ENCODE measurements around the gene SLC9B2.

SLC9B2 gene

DNA sequence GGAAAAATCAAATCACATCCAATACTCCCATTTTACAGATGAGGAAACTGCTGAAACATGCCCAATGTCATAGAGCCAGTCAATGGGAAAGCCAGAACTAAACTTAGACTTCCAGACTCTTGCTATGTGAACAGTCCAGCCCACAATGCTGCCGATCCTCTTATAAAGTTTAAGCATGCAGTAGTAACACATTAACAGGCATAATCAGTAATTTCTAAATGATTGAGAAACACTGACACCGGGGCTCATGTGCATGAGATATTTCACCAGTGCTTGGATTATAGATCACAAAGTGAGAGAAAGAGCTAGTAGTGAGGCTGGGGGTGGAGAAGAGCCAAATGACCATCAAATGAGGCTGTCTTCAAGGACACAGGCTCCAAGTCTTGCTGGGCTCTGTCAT, 20.6 kb upstream of the SLC9B2 start:
- TF ChIP-seq, protein P1, sequence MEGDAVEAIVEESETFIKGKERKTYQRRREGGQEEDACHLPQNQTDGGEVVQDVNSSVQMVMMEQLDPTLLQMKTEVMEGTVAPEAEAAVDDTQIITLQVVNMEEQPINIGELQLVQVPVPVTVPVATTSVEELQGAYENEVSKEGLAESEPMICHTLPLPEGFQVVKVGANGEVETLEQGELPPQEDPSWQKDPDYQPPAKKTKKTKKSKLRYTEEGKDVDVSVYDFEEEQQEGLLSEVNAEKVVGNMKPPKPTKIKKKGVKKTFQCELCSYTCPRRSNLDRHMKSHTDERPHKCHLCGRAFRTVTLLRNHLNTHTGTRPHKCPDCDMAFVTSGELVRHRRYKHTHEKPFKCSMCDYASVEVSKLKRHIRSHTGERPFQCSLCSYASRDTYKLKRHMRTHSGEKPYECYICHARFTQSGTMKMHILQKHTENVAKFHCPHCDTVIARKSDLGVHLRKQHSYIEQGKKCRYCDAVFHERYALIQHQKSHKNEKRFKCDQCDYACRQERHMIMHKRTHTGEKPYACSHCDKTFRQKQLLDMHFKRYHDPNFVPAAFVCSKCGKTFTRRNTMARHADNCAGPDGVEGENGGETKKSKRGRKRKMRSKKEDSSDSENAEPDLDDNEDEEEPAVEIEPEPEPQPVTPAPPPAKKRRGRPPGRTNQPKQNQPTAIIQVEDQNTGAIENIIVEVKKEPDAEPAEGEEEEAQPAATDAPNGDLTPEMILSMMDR (conservative IDR thresholded peaks at IDR 0.05; ENCODE audit: low read depth, low read length), result no peak
- no peak overlapping the region for H3K4me3 ChIP-seq (ENCODE audit: low read depth, low read length)
- no peak for DNase-seq (ENCODE audit: low read depth)

DNA sequence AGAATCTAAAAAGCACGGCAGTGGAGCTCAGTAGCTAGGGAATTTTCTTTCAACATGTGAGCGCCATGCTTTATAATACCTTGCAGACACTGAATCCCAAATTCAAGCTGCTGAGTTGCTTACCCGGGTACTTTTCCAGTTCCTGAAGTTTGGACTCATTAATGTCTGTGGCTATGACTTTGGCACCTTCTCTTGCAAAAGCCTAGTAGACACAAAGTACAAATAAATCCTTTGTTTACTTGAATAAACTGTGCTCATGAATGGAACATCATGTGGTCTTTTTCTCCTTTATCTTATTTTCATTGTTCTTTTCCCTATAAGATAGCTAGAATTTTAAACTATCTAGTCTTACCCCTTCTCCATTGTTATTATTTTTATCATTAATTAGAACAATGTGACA, 18.5 kb upstream of the SLC9B2 start:
- H3K4me3 ChIP-seq (ENCODE audit: low read depth, low read length), result no peak overlapping the region
- no peak for DNase-seq (ENCODE audit: low read depth)
- TF ChIP-seq, protein P1 (conservative IDR thresholded peaks at IDR 0.05; ENCODE audit: low read depth, low read length), result no peak

DNA sequence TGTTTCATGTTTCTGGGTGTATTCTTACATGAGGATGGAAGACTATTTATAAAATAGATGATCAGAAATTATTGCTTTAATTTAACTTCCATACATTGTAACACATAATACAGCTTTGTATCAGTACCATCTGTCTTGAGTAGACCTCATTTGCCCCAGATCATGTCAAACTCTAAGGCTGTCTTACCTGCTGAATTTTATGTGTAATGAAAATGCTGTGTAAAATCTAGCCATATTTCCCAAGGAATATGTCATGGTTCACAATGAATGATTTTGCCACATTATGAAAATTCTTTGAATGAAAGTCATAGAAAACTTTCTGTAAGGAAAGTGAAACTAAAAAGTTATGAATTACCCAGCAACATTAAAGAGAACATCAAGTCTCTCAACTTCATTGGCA, 15.7 kb upstream of the SLC9B2 start:
- no peak overlapping the region for H3K4me3 ChIP-seq (ENCODE audit: low read depth, low read length)
- DNase-seq (ENCODE audit: low read depth), result peak; percentile 22
- TF ChIP-seq, protein P1 (conservative IDR thresholded peaks at IDR 0.05; ENCODE audit: low read depth, low read length), result no peak

DNA sequence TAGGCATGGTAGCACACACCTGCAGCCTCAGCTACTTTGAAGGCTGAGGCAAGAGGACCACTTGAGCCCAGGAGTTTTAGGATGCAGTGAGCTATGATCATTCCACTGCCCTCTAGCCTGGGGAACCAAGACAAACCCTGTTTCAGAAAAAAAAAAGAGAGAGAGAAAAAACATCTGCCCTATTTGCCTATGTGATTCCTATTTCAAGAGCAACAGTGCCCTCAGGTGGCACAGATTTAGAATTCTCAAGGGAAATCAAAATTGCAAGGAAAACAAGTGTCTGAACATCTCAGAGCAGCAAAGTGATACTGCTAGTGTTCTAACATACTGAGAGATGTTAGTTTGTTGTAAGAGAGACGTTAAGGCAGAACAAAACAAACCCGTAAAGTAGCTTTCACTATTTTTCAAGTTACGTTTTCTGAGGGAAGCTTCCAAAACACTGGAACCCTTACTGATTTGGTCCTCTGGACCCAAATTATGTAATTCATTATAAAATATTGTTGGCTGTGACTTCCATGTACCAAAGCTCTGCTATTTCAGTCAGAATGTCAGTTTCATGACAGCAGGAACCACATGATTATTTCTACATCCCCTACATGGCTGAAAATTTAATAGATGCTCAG, 15.2 kb upstream of the SLC9B2 start:
- H3K4me3 ChIP-seq (ENCODE audit: low read depth, low read length), result no peak overlapping the region
- TF ChIP-seq, protein P1 (conservative IDR thresholded peaks at IDR 0.05; ENCODE audit: low read depth, low read length), result peak; percentile 54
- peak; percentile 83 for DNase-seq (ENCODE audit: low read depth)

DNA sequence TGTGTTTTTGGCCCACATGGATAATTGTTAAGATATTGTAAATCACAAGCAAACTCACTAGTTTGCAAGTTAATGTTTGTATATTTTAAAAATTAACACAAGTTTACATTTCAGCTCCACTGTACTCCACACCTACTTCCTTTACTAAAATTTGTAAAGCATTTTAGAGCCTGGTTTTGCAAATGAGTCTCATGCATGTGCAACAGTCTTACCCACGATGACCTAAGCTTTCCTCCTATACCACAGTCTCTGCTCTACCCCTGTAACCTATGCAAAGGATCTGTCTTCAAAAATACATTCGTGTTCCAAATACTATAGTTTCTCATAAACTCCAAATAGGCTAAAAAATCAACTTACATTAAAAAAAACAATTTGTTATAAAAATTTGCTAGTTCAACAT, 12.9 kb upstream of the SLC9B2 start:
- TF ChIP-seq, protein P1 (conservative IDR thresholded peaks at IDR 0.05; ENCODE audit: low read depth, low read length), result no peak
- no peak overlapping the region for H3K4me3 ChIP-seq (ENCODE audit: low read depth, low read length)
- DNase-seq (ENCODE audit: low read depth), result no peak

DNA sequence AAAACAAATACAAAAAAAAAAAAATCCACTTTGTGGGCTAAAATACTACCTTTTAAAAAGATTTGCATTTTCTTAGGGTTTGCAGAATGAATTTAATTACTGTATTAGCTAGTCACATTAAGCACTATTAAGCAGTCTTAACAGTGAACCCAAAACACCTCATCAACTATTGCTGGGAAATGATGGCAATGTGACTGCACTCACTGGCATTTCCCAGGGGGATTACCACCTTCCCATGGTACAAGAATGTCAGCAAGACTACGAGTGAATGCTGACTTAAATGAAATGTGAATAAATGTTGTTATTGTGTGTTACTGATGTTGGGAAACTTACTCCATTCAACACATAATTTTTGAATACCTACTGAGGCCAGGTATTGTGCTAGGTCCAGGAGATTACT, 10.0 kb upstream of the SLC9B2 start:
- H3K4me3 ChIP-seq (ENCODE audit: low read depth, low read length), result no peak overlapping the region
- TF ChIP-seq, protein P1 (conservative IDR thresholded peaks at IDR 0.05; ENCODE audit: low read depth, low read length), result no peak
- DNase-seq (ENCODE audit: low read depth), result no peak

DNA sequence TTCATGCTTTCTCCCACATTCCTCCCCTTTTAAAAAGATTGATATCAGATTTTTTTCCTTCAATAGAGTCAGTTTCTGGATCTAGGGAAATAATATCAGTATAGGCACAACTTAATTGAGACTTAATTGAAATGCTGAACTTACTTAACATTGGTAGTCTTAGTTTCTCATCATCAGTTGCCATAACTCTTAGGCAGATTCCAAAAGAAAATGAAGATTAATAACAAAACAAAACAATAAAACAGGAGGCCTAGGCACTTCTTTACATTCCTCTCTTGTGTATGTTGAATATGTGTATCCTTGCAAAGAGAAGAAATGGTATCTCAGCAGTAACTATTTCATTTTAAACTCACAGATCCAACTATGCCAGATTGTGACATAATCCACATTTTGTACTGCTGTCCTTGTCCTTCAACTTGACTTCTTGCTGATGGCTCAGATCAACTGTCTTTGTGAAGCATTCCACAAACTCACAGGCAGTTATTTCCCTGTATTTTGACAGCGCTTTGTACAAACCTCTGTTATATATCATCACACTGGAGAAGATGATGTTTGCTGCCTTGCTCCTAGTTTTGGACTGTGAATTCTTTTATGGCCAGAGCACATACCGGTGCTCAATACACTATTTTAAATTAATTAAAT, 9.1 kb upstream of the SLC9B2 start:
- no peak overlapping the region for H3K4me3 ChIP-seq (ENCODE audit: low read depth, low read length)
- TF ChIP-seq, protein P1 (conservative IDR thresholded peaks at IDR 0.05; ENCODE audit: low read depth, low read length), result no peak
- DNase-seq (ENCODE audit: low read depth), result no peak

All from choroid plexus epithelial cell (primary cell).